Panc1 (cell line): ENCODE data around the gene GLS. TPM values are rescaled to one million over a fixed set of nuclear protein-coding genes. Genes with fewer than 3 reads are reported as not detected.

ENCODE experiments used
- ATAC-seq: fragments of 200-7000 bp; cut with Tn5 transposase; 2 replicates; pipeline ENCODE4 v1.9.1; 2020; ENCODE audit warnings: mild to moderate bottlenecking, moderate library complexity
- BruUV-seq: library from RNA; stranded (reverse); fragments of 400-500 nt; replicated peaks from 2 replicates; lab custom pipeline; 2021; lab: Mats Ljungman, UMichigan
- CTCF ChIA-PET: fragments of 300-600 bp; sonication (Branson Sonifier 250); formaldehyde crosslinking; loops from one replicate; lab custom pipeline; 2022; ENCODE audit warnings: antibody characterized with exemption; lab: Charles Lee
- POLR2A ChIA-PET: fragments of 300-600 bp; sonication (Branson Sonifier 250); formaldehyde crosslinking; loops from one replicate; lab custom pipeline; 2022; ENCODE audit warnings: antibody characterized with exemption; lab: Charles Lee
- DNase-seq: peaks from one replicate; pipeline ENCODE4 v3.0.0-alpha.2; 2010; ENCODE audit warnings: low read depth, low spot score
- H3K27ac ChIP-seq: 2 replicates; pipeline ENCODE4 v1.5.1; 2011; ENCODE audit warnings: mild to moderate bottlenecking, low read length, inconsistent platforms
- H3K27me3 ChIP-seq: fragments of 200-500 bp; sonication (Bioruptor generic); 2 replicates; pipeline ENCODE4 v1.6.0; 2014; ENCODE audit warnings: low read length, inconsistent platforms; ENCODE audit not compliant: control insufficient read depth, insufficient read depth
- H3K36me3 ChIP-seq: fragments of 200-500 bp; sonication (Bioruptor generic); 2 replicates; pipeline ENCODE4 v1.5.1; 2014; ENCODE audit warnings: inconsistent platforms, mild to moderate bottlenecking, low read length, moderate library complexity; ENCODE audit not compliant: control insufficient read depth, insufficient read depth
- H3K4me1 ChIP-seq: 2 replicates; pipeline ENCODE4 v1.5.1; 2011; ENCODE audit warnings: inconsistent platforms, mild to moderate bottlenecking, low read length, moderate library complexity; ENCODE audit not compliant: control insufficient read depth, insufficient read depth
- H3K4me3 ChIP-seq, 2 experiments: 2 replicates each; pipeline ENCODE4 v1.5.1; 2011 to 2012; ENCODE audit warnings: low read depth in 2 of 2, low read length in 2 of 2, mild to moderate bottlenecking in 2 of 2, inconsistent platforms in 1 of 2, moderate library complexity in 1 of 2
- H3K9me3 ChIP-seq: fragments of 200-500 bp; sonication (Bioruptor generic); 2 replicates; pipeline ENCODE4 v1.5.1; 2014; ENCODE audit warnings: low read depth, mild to moderate bottlenecking, inconsistent platforms, low read length, moderate library complexity; ENCODE audit not compliant: control insufficient read depth, insufficient read depth
- CTCF ChIP-seq: fragments of 450-650 bp; IDR thresholded peaks from 2 replicates; pipeline ENCODE4 v1.5.1; 2017; ENCODE audit warnings: mild to moderate bottlenecking
- POLR2AphosphoS5 ChIP-seq: IDR thresholded peaks from 2 replicates; pipeline ENCODE4 v1.6.1; 2012; ENCODE audit warnings: mild to moderate bottlenecking, low read depth, low read length, moderate library complexity
- REST ChIP-seq, 2 experiments: IDR thresholded peaks; 2 replicates each; pipeline ENCODE4 v1.6.1; 2011 to 2012; ENCODE audit warnings: low read depth in 2 of 2, control low read depth in 1 of 2, low read length in 1 of 2, mild to moderate bottlenecking in 1 of 2, moderate library complexity in 1 of 2; ENCODE audit not compliant: insufficient read depth in 1 of 2
- SIN3A ChIP-seq: IDR thresholded peaks from 2 replicates; pipeline ENCODE4 v1.6.1; 2012; ENCODE audit warnings: low read depth, mild to moderate bottlenecking, low read length, moderate library complexity, borderline replicate concordance; ENCODE audit not compliant: insufficient read depth
- TCF7L2 ChIP-seq: IDR thresholded peaks from 2 replicates; pipeline ENCODE4 v1.6.1; 2011; ENCODE audit warnings: mild to moderate bottlenecking, low read depth, low read length, inconsistent platforms
- in situ Hi-C: cut with HindIII; loops from 2 replicates; pipeline ENCODE4 v1.10.0; 2016; ENCODE audit warnings: low sequenced_read_pairs, low pct_unique_long_range_greater_than_20kb
- intact Hi-C: fragments of 100-400 bp; cut with micrococcal nuclease; formaldehyde crosslinking; loops from one replicate; pipeline ENCODE4 v1.10.0; 2022; ENCODE audit not compliant: unreplicated experiment
- total RNA-seq: library from RNA; stranded (reverse); gene quantifications from one replicate; pipeline ENCODE4 v1.2.1, GENCODE V29; 2021; ENCODE audit not compliant: unreplicated experiment

Gene GLS
- total RNA-seq, 1 experiment from 2014 or later = 93.9 TPM

GRCh38 chr2:191009541-191010374 lies 129.1 kb downstream of the GLS start:
- no peak for DNase-seq
- in situ Hi-C loops (no loop called here), intact Hi-C loops (no loop called here)
- H3K36me3 ChIP-seq = peaks cover 49% of the 10 kb centered on the region
- H3K4me1 ChIP-seq = peaks cover 11% of the 10 kb centered on the region
- no peaks in the 10 kb centered on the region for H3K9me3 ChIP-seq
- no peaks in the 10 kb centered on the region for H3K27me3 ChIP-seq
- no peak overlapping the region for H3K4me3 ChIP-seq
- BruUV-seq = no TSS peak
- ChIA-PET POLR2A (no interaction called here), CTCF (no interaction called here)
- TF ChIP-seq TCF7L2 (no peak), CTCF (no peak), REST (IDR thresholded peaks at IDR 0.05; ENCODE audit: insufficient read depth in 1 of 2, low read depth in 2 of 2, low read length in 1 of 2) (no peak), POLR2AphosphoS5 (no peak), SIN3A (no peak)
- no peak overlapping the region for H3K27ac ChIP-seq
- no peak for ATAC-seq

GRCh38 chr2:191010887-191011885 lies 130.6 kb downstream of the GLS start:
- no peak for TF ChIP-seq REST (IDR thresholded peaks at IDR 0.05; ENCODE audit: insufficient read depth in 1 of 2, low read depth in 2 of 2, low read length in 1 of 2)
- TF ChIP-seq POLR2AphosphoS5 = no peak
- TF ChIP-seq TCF7L2 = no peak
- TF ChIP-seq CTCF = no peak
- no peak for TF ChIP-seq SIN3A
- no peak overlapping the region for H3K27ac ChIP-seq
- DNase-seq (no peak), ATAC-seq (no peak)
- ChIA-PET CTCF (no interaction called here), POLR2A (no interaction called here)
- H3K4me1 ChIP-seq = peaks cover 12% of the 10 kb centered on the region
- H3K27me3 ChIP-seq = no peaks in the 10 kb centered on the region
- intact Hi-C loops = no loop called here
- in situ Hi-C loops = no loop called here
- no peak overlapping the region for H3K4me3 ChIP-seq
- H3K36me3 ChIP-seq = peaks cover 38% of the 10 kb centered on the region
- BruUV-seq = no TSS peak
- no peaks in the 10 kb centered on the region for H3K9me3 ChIP-seq
